WERI-Rb-1 (cell line): ENCODE results near the gene TUBB2A.
A peak's percentile ranks its signal among the peaks of the same experiment; 100 is the strongest.
"Not testable (repeated sequence)": the region's sequence is repeated elsewhere in the genome, so short reads cannot be mapped to it uniquely, and the experiment has no call there.

Experiments
- DNase-seq: peaks from one replicate; pipeline ENCODE4 v3.0.0-alpha.2; 2020
- H3K27ac ChIP-seq: fragments of 250-450 bp; sonication (Bioruptor Pico); 2 replicates; pipeline ENCODE4 v1.5.1; 2020; ENCODE audit warnings: mild to moderate bottlenecking, moderate library complexity
- H3K27me3 ChIP-seq: fragments of 250-450 bp; sonication (Bioruptor Pico); 2 replicates; pipeline ENCODE4 v1.5.1; 2021; ENCODE audit warnings: mild to moderate bottlenecking, low read depth, moderate library complexity; ENCODE audit not compliant: insufficient read depth, severe bottlenecking
- H3K36me3 ChIP-seq: fragments of 250-450 bp; sonication (Bioruptor Pico); 2 replicates; pipeline ENCODE4 v1.5.1; 2020; ENCODE audit warnings: mild to moderate bottlenecking, moderate library complexity
- H3K4me3 ChIP-seq: 2 replicates; pipeline ENCODE4 v1.5.1; 2011; ENCODE audit warnings: low read depth, mild to moderate bottlenecking, control low read depth, low read length
- H3K9me3 ChIP-seq: fragments of 250-450 bp; sonication (Bioruptor Pico); 2 replicates; pipeline ENCODE4 v1.5.1; 2021; ENCODE audit warnings: mild to moderate bottlenecking, moderate library complexity; ENCODE audit not compliant: severe bottlenecking
- TF ChIP-seq, protein P1 (sequence below): IDR thresholded peaks from 2 replicates; pipeline ENCODE4 v1.5.1; 2011; ENCODE audit warnings: low read depth, mild to moderate bottlenecking, control low read depth, inconsistent platforms, low read length

TUBB2A gene

DNA sequence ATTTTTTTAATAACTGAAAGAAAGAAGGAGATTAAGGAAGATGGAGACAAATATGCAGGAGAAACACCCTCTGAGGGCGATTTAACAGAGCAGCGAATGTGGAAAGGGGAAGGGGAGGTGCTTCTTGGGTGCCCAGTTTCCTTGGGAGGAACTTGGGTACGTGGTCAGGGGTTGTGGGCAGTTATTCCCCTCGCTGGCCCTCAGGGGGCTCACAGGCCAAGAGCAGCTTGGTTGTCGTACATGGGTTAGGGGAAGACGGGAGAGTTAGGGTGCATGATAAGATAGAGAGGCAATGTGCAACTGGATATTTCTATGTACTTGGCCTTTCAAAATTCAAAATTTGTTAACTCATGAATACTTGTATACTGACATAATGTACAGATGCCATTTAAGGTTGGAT lies 7.0 kb upstream of the TUBB2A start:
- TF ChIP-seq, protein P1, sequence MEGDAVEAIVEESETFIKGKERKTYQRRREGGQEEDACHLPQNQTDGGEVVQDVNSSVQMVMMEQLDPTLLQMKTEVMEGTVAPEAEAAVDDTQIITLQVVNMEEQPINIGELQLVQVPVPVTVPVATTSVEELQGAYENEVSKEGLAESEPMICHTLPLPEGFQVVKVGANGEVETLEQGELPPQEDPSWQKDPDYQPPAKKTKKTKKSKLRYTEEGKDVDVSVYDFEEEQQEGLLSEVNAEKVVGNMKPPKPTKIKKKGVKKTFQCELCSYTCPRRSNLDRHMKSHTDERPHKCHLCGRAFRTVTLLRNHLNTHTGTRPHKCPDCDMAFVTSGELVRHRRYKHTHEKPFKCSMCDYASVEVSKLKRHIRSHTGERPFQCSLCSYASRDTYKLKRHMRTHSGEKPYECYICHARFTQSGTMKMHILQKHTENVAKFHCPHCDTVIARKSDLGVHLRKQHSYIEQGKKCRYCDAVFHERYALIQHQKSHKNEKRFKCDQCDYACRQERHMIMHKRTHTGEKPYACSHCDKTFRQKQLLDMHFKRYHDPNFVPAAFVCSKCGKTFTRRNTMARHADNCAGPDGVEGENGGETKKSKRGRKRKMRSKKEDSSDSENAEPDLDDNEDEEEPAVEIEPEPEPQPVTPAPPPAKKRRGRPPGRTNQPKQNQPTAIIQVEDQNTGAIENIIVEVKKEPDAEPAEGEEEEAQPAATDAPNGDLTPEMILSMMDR, result peak; percentile 22; the same call in 1 of the 2 replicates
- DNase-seq, result no peak
- Histone ChIP-seq H3K4me3 (no peak overlapping the region), H3K27me3 (no peaks in the 10 kb centered on the region), H3K9me3 (no peaks in the 10 kb centered on the region), H3K27ac (no peak overlapping the region), H3K36me3 (peaks cover 3% of the 10 kb centered on the region; the same call in 1 of the 2 replicates)

- no peaks in the 10 kb centered on the region for H3K27me3 ChIP-seq
- peaks cover 3% of the 10 kb centered on the region; the same call in 1 of the 2 replicates for H3K36me3 ChIP-seq
- peak overlapping the region; percentile 82 for H3K4me3 ChIP-seq
- TF ChIP-seq, protein P1, result no peak
- H3K9me3 ChIP-seq, result no peaks in the 10 kb centered on the region
- peak overlapping the region; percentile 95 for H3K27ac ChIP-seq
- no peak for DNase-seq
Measured at GRCh38 chr6:3163248-3163594, 5.9 kb upstream of the TUBB2A start.

- Histone ChIP-seq H3K27me3 (no peaks in the 10 kb centered on the region), H3K4me3 (peak overlapping the region; percentile 82), H3K27ac (peak overlapping the region; percentile 95), H3K36me3 (peaks cover 3% of the 10 kb centered on the region; the same call in 1 of the 2 replicates), H3K9me3 (no peaks in the 10 kb centered on the region)
- TF ChIP-seq, protein P1, result peak; percentile 55; the same call in 1 of the 2 replicates
- DNase-seq, result peak; percentile 96
Measured at GRCh38 chr6:3162565-3163247, 5.4 kb upstream of the TUBB2A start.

- peaks cover 3% of the 10 kb centered on the region; the same call in 1 of the 2 replicates for H3K36me3 ChIP-seq
- no peaks in the 10 kb centered on the region for H3K9me3 ChIP-seq
- DNase-seq, result no peak
- TF ChIP-seq, protein P1, result no peak
- H3K27me3 ChIP-seq, result no peaks in the 10 kb centered on the region
- no peak overlapping the region; the same call in 1 of the 2 replicates for H3K27ac ChIP-seq
- peak overlapping the region; percentile 82 for H3K4me3 ChIP-seq
Measured at GRCh38 chr6:3162067-3162497, 4.7 kb upstream of the TUBB2A start.

DNA sequence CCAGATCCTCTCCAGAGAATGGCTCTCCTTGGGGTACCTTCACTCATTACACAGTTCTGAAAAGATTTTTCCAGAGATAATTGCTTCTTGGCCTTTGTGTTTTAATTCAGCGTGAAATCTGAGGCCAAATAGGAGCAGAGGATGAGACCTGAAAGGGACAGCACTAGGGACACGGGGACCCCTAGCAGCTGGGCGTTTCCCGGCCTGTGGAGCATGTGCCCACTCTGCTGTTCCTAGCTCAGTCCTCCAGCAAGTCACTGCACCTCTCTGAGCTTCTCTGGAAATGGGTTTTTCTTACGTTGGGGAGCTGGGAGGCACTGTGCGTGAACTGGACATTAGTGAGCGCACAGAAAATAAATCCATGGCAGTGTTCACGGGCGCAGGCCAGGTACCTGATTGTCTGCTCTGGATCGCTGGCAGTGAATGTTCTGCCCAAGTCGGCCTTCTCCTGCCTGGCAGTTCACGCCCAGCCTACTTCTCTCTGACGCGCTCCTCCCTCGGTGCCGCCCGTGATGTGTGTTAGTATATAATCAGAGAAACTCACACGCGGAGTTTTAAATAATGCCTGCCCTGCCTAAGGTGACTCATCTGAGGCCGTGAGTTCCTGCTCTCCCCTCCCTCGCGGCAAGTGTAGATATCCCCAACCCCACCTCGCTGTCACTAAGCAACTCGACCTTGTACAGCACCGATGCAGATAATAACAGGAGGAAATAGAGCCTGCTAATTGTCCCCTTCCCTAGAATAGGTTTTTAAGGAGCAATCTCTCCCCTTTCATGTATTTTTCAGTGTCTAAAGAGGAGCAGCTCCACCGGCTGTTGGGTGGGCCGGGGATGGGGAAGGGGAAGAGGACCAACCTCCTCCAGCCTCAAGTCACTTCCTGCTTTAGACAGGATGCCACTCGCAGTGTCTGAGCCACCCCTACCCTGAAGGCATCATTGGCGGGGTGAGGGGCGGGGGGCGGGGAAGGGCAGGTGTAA lies 2.7 kb upstream of the TUBB2A start:
- TF ChIP-seq, protein P1, result no peak
- no peak overlapping the region for H3K4me3 ChIP-seq
- H3K27me3 ChIP-seq, result no peaks in the 10 kb centered on the region

GRCh38 chr6:3156184-3157130 lies 887 bp downstream of the TUBB2A start:
- H3K4me3 ChIP-seq, result peak overlapping the region; percentile 66
- peak; percentile 54 for DNase-seq
- H3K27me3 ChIP-seq, H3K27ac ChIP-seq, H3K9me3 ChIP-seq: not testable (repeated sequence)
- peaks cover 18% of the 10 kb centered on the region for H3K36me3 ChIP-seq

More for the DNA sequence above, 2.7 kb upstream of the TUBB2A start:
- Histone ChIP-seq H3K9me3 (no peaks in the 10 kb centered on the region), H3K27ac (no peak overlapping the region), H3K36me3 (peaks cover 8% of the 10 kb centered on the region)
- no peak for DNase-seq

DNA sequence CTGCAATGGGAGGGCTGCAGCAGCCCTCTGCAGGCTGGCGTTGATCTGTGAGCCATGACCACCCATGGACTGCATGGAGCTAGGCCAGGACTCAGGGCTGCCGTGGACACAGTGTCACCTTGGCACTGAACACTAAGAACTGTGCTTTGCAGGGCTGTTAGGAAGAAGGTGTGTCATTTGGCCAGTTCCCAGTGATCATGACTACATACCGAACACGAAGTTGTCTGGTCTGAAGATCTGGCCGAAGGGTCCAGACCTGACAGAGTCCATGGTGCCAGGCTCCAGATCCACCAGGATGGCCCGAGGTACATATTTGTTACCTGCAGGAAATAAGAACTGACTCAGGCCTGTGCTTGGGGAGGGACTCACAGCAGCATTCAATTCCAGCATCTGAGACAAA lies 1.9 kb downstream of the TUBB2A start:
- not testable (repeated sequence) for H3K4me3 ChIP-seq, DNase-seq, H3K9me3 ChIP-seq, H3K27ac ChIP-seq, H3K27me3 ChIP-seq
- peaks cover 18% of the 10 kb centered on the region for H3K36me3 ChIP-seq
